T-helper 1 cell treated with Interleukin-12 subunit alpha and Interleukin-12 subunit beta and Interleukin-4 antibody, amounts not matched to agents 30 ng/mL and 1 ng/mL, for 36 hours (primary cell): ENCODE data around the gene ST3GAL2. TPM values are rescaled to one million over a fixed set of nuclear protein-coding genes. Genes with fewer than 3 reads are reported as not detected.

Experiments used
- intact Hi-C: fragments of 100-400 bp; cut with micrococcal nuclease; formaldehyde crosslinking; loops from one replicate; pipeline ENCODE4 v1.15.1; 2024
- total RNA-seq: library from RNA; stranded (reverse); gene quantifications from 2 replicates; pipeline ENCODE4 v1.2.3, GENCODE V29; 2022

The ST3GAL2 gene
- total RNA-seq, 1 donor from 2014 or later = 40.6 TPM

DNA sequence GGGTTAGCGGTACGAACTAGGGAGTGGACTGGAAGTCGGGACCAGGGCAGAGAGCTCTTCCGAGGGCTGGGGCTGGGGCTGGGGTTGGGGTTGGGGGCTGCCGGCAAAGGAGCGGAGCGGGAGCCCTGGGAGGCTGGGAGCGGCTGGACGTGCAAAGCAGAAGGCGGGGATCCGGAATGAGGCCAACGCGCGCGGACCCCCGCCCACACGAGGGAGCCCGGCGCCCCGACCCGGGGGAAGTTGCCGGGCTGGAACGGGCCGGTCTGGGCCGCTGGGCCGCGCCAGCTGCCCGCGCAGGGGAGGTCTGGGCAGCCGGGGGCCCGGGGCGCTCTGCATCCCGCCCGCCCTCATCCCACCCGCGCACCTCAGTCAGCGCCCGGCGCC, 323 bp downstream of the ST3GAL2 start:
- intact Hi-C loops = loop anchor here (2.0 to 5.0 kb wide), 2 partner anchors 38 to 186 kb away; partner anchors contain the start of gene EXOSC6

DNA sequence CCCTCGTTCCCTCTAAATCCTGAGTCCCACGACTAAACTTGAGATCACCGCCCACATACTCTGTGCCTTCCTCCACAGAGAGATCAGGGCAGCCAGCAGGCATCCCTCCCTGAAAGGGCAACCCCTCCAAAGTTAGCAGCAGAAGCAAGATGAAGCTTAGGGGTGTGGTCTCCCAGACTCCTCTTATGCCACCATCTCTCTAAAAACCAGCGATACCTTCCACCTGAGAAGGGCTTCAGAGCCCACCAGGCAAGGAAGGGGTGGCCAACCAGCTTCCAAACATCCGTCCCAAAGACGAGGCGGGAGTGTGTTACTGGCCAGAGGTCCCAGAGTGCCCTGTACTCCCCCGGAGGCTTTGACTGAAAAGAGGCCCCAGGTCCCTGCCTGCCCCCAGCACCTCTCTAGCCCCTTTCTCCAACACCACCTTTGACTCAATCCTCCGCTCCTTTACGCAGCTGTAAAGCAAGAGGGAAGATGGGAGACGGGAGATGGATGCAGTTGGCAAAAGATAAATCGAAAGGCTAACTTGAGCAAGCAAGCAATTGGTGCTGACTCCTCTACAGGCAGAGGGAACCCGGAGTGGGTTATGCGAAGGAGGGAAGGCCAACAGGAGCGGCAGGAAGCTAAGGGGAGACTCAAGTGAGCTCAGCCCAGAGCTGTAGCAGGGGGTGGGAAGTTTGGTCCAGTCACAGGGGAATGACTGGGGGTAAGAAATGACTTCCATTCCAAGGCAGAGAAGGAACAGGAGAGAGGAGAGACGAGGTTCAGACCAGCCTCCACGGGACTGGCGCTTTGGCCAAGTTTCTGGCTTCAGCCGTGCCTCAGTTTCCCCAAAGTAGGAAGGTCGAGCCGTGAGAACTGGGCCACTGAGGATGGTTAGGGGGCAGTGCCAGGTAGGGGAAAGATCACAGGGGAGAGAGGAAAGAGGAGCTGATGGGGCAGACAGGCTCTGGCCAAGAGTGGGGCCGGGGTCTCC, 1.0 kb downstream of the ST3GAL2 start:
- intact Hi-C loops = loop anchor here (2.0 to 5.0 kb wide), 2 partner anchors 39 to 186 kb away; partner anchors contain the start of gene EXOSC6

DNA sequence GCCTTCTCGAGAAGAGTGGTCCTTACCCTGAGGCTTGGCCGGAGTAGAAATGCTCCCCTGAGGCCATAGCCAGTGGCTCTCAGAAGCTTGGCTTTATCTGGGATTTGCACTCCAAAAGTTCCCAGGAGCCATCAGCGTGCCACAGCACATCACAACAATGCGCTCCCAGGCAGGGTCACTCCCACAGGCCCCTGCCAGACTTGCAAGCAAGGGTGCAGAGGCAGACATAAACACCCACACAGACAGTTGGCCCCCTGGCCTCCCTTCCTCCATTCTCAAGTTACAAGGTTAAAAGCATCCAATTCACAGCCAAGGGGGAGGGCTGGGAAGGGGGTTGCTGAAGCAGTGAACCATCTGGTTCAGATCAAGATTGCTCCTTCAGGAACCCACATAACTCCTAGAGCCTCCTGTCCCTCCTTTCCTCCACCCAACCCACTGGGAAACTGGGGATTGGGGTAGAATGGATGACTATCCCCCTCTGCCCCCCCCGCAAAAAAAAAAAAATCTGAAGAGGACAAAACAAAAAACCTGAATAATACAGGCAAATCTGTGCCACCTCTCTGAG, 1.8 kb downstream of the ST3GAL2 start:
- intact Hi-C loops = loop anchor here (5.0 kb wide), 1 partner anchor 185 kb away; the partner anchor contains the start of gene EXOSC6

DNA sequence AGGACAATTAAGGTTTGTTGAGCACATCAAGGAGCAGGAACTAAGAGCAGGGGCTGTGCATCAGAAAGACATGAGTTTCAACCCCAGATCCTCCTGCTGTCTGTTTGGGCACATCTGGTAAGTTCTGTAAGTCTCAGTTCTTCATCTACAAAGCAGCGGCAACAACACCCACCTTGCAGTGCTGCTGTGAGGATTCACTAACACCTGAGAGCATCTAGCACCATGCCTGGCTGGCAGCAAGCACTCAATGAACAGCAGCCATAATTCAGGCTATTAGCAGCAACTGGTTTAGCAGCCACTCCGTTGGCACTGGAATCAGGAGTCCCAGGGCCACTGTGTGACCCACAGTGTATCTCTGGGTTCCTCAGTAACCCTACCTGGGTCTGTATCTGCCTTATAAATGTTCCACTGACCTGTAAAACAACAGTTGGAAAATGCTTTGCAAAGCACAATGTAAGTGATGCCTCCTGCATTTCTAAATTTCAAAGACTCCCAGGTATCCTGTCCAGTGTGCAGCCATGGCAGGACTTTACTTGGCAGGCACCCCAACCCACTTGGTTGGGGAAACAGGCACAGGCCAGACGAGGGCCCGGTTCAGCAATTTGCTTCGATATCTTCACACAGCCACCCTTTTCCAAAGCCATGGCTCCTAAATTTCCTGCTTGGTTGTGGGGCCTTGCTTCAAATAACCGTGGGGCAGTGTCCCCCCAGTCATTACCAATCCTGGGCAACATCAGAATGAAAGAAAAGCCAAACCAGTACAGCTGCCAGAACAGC, 4.2 kb downstream of the ST3GAL2 start:
- intact Hi-C loops = loop anchor here (5.0 kb wide), 1 partner anchor 182 kb away; the partner anchor contains the start of gene EXOSC6

DNA sequence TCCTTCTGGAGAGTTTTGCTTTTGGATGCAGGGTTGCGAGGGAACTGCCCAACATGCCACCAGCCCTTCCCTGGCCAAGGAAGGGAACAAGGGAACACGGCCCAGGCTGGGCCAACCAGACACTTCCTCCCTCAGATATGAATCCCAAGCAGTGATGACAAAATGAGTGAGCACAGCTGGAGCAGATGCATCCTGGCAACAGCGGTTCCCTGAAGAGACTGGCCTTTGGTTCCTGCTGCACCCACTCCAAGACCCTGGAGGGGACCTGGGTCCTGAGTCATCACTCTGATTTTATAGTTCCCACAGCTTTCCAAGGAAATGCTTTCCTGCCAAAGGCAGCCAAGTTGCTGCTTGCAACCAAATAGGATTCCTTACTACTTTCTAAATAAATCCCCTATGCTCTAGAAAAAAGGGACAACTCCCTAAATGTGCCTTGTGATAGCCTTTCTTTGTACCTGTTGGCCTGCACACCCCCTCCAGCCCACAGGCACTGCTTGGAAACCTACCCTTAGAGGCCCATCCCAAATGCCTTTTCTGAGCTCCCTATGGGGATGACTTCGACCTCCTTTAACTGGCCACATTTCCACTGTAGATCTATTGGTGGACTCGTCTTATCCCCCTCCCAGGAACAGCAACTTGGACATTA, 5.3 kb downstream of the ST3GAL2 start:
- intact Hi-C loops = no loop called here

DNA sequence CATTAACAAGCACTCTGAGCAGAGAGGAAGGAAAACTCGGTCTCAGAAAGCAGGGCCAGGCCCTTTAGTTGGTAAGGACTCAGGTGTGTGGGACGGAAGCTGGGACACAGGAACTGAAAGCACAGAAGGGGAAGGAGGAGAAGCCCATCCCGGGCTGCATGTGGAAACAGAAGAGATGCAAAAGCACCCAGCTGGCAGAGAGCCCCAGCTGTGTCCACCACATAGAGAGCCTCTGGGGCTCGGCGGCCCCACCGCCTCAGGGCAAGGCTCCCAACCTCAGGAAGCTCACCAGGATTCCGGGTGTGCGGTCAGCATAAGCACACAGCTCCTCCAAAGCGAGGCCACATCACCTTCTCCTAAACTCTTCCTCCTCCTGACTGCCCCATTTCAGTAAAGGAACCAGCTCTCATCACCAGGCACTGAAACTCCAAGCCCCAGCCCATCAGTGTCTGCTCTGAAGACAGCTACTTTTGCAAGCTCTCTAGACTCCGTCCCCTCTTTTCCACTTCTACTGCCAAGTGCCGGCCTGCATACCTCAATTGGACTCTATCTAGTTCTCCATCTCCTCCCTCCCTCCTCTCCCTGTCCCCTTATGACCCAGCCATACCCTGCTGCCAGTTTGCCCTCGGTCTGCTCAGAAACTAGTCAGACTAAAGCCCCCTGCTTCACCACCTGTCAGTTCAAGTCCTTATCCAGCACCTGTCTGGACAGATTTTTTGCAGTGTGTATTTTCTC, 6.0 kb downstream of the ST3GAL2 start:
- intact Hi-C loops = no loop called here

DNA sequence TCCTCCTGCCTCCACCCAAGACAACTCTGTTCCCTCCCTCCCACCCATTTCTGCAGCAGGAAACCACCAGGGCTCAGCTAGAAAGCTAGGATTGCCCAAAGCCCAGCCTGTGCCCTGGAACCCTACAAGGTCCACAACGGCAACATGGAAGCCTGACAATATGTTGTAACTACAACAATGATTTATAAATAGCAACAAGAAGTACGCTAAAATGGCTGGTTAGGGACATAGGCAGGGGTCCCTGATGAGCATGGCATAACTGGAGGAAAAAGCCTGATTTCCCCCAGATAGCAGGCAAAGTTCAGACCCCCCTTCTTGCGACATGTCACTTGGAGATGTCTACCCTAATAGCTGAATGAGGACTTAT, 6.6 kb downstream of the ST3GAL2 start:
- intact Hi-C loops = no loop called here

DNA sequence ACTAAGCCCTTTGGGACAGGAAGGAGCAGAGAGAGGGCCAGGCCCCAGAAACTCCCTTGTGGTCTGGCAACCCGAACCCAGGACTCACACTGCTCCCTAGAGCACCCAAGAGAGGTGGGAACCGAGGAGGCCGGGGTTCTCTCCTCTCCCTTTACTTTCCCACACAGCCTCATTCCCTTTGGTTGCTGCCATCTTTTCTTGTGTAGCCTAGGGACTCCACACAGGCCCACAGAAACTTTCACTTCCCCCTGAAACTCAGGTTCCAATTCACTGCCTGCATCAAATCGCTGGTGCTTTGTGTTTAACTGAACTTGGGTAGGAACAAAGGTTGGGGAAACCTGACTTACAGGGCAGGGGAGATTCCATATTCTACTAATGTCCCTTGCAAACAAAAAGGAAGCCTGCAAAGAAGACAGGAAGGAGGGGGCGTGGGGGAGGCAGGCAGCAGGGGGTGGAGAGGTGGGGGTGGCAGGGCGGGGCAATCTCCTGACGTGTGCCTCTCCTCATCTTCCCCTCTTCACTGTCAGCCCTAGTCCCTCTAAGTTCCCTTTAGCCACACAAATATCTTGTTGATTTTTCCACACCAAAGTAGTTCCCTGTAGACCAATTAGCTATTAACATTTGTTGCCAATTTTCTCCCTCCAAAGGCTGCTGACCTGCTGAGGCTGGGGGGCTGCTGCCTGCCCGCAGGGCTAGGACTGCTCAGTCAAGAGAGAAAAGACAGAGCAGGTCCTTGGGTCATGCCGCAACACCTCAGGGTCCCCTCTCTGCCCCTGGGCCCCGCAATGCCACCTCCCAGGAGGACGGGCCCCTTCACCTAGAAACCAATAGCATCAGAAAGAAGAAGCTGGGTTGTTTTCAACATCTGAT, 8.0 kb downstream of the ST3GAL2 start:
- intact Hi-C loops = loop anchor here (1.0 to 2.0 kb wide), 4 partner anchors 8 to 92 kb away; partner anchors contain the start of genes COG4, SF3B3 and ST3GAL2

DNA sequence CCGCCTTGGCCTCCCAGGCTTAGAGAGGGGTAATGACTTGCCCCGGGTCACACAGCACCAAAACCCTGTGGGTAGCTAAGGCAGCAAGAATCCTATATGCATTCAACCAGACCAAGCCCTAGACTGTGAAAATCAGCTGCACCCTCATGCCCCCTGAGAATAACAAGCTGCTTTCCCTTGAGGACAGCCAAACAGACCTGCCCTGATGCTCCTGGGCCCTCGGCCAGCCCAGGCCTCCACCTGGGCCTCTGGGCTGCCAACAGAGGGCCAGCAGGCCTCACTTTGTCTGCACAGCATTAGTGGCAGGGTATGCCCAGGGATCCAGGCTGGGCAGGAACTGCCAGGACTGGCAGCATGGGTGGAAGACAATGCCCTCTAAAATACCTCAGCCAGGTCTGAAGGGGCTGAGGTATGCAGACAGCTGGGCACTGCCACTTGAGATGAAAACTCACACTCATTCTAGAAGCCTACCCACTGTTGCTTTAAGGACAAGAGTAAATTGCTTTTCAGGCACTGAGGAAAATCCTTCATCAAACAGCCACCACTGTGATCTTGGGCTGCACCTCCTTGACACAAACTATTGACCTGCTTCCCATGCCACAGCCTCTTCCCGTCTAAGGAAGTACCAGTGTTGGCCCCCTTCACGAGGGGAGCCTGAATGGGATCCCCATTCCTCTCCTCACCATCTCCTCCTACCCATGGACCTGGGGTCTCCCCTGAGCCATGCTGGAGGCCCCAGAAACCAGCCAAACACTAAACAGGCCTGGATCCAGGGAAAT, 8.8 kb downstream of the ST3GAL2 start:
- intact Hi-C loops = loop anchor here (1.0 to 2.0 kb wide), 4 partner anchors 11 to 93 kb away; partner anchors contain the start of genes COG4, DDX19A and SF3B3

DNA sequence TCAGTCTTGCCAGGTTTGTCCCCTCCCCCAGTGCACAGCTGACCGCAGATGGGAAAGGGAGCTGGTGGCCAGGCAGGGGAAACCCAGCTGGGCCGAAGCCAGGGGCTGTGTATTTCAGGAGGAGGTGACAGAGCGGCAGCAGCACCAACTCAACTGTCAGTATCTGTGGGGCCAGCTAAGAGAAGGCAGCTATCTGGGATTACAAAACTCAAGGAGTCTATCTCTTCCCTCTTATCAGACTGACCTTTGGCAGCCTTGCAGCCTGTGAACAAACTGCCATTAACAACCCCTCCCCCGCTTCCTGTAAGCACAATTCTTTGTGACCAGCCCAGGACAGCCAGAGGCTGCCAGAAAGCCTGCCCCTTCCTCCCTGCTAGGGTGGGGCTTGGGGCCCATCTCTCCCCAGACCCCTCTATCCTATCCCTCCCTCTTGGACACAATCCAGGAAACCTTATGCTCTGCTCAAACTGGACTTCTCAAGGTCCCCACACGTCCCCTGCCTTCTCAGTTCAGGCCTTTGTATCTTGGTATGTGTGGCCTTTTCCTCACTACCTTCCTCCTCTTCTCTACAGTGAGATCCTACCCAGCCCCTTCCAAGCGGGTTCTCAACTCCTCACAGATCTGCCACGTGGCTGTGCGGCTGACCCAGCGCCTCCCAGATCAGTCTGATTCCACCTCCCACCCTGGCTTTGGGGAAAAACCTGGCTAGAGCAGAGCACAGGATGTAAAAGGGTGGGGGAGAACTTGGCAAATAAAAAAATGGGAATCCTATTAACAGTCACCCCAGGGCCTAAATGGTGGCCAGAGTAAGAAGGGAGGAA, 10.5 kb downstream of the ST3GAL2 start:
- intact Hi-C loops = loop anchor here (1.0 to 2.0 kb wide), 2 partner anchors 47 to 82 kb away; partner anchors contain the start of gene DDX19A

DNA sequence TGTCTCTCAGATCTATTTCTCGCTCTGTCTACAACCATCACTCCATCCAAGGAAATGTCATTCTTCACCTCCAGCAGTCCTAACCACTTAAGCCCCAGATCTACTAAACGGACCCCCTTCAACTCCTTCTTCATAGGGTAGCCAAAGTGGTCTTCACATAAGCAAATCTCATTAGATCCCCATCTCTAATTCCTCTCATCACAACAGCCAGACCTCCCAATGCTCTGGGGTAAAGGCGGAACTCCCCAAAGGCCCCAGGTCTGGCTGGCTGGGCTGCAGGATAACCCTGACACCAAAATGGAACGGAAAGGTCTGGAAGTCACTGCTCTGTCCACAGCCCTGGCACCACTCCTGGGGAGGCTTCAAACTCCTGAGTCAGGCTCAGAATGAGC, 11.1 kb downstream of the ST3GAL2 start:
- intact Hi-C loops = loop anchor here (1.0 to 2.0 kb wide), 2 partner anchors 46 to 81 kb away; partner anchors contain the start of gene DDX19A

DNA sequence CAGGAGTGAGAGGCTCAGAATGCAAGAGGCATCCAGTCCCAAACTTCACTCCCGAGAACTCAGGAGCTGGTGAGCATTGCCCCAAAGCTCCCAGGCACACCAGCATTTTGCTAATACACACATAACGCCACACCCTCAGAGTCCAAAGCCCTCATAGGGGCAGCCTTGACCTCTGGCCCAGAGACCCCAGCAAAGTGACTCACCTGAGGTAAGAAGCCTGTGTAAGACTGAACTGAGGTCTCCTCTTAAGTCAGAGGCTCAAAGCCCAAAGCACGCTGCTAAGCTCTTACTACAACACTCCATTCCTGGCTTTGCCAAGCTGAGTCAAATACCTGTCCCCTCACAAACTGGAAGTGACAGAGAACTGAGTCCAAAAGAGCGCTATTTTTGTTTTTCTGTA, 16.4 kb downstream of the ST3GAL2 start:
- intact Hi-C loops = no loop called here

DNA sequence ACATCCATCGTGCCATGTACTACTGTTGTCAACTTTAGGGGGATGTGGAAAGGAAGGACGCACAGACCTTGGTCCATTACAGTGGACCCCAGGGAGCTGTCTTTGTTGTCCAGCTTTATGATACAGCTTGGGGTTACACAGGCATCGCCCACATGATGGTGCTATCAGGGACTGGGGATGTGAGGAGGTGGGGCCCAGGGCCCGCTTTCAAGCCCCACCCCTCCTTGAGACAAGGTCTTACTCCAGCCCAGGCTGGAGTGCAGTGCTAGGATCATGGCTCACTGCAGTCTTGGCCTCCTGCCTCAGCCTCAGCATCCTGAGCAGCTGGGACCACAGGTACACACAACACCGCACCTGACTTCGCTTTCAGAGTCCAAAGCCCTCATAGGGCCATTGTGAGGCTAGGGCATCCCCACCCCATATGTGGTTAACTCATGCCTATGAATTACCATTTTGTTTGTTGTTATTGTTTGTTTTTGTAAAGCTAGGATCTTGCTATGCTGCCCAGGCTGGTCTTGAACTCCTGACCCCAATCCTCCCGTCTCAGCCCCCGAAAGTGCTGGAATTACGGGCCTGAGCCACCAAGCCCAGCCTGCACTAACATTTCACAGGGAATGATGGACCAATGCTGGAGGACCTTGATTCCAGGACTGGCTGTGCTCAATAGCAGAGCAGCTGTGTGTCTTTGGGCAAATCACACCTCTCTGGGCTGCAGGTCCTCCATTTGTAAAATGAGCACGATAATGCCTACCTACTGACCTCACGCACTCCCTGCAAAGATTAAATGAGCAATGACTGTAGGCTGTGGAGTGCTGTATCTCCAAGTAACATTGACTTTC, 17.2 kb downstream of the ST3GAL2 start:
- intact Hi-C loops = no loop called here

DNA sequence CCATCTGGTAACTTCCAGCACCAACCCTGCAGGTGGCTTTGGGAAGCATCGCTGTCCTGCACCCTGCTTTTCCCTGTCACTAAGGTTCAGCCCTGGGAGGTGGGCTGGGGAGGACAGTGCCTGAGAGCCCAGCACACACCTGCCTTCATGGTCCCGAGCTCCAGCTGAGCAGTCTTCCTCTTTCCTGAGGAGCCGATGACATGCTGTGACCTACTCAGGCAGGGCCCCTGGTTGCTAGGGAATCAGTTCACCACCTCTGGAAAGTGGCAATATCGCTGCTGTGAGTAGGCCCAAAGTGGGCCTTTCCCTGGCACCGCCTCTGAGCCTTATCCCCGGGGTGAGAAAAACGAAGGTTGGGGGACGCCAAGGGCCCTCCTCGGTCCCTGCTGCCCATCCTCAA, 17.9 kb downstream of the ST3GAL2 start:
- intact Hi-C loops = no loop called here

DNA sequence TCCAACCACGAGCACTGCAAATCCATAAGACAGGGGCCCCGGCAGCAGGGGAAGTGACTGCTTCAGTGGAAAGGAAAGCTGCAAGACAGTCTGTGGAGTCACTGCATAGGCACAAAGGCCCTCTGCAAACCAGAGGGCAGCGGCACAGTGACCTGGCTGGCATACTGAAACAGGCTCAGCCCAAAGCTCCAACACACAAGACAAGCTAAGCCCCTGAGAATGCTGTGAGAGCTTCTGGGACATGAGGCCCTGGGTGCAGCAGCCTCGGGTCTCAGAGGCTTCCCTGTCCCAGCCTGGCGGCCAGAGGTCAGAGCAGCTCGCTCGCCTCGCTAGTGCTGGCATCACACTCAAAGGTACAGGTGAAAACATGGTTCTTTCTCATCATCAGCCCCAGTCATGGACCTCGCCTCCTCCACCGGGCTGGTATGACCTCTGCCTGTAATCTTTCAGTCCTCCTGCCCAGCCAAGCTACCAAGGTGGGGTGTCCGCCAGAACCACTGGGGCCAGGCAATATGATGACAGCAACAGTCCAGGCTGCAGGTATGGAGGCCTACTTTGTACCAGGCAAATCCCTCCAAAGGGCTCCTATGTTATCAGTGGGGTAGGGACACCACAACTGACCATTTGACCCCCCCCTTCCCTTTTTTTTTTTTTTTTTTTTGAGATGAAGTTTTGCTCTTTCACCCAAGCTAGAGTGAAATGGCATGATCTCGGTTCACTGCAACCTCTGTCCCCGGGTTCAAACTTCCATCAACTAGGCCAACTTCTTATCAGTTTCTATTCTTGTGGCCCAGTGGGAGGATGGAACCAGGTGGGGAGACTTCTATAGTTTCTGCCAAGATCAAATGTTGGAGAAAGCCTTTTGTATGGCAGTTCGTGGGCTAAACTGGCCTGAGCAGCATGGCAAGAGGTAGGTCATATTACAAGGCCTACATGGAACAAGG, 19.2 kb downstream of the ST3GAL2 start:
- intact Hi-C loops = loop anchor here (1.0 kb wide), 1 partner anchor 11 kb away; no protein-coding TSS in a partner anchor
